ENCODE results near the gene ITGA5.

ITGA5 gene

GRCh38 chr12:54443446-54443845 is 24.4 kb upstream of the ITGA5 start:
- Histone ChIP-seq H3K36me3 (ENCODE audit: control insufficient read depth in 1 of 2, insufficient read depth in 2 of 2, low read length in 2 of 2) (no peaks in the 10 kb centered on the region), H3K4me1 (ENCODE audit: control insufficient read depth in 1 of 2, insufficient read depth in 2 of 2, low read length in 2 of 2) (peaks cover 0 to 23% of the 10 kb centered on the region in 2 donors), H3K27ac (ENCODE audit: low read length) (no peak overlapping the region), H3K27me3 (ENCODE audit: low read depth, low read length) (no peaks in the 10 kb centered on the region), H3K4me3 (ENCODE audit: low read depth in 1 of 2, low read length in 2 of 2) (no peak overlapping the region), H3K9me3 (ENCODE audit: control insufficient read depth in 1 of 2, low read length in 2 of 2) (no peaks in the 10 kb centered on the region)

GRCh38 chr12:54442961-54443360 is 23.9 kb upstream of the ITGA5 start:
- Histone ChIP-seq H3K27ac (ENCODE audit: low read length) (no peak overlapping the region), H3K27me3 (ENCODE audit: low read depth, low read length) (no peaks in the 10 kb centered on the region), H3K4me3 (ENCODE audit: low read depth in 1 of 2, low read length in 2 of 2) (no peak overlapping the region), H3K4me1 (ENCODE audit: control insufficient read depth in 1 of 2, insufficient read depth in 2 of 2, low read length in 2 of 2) (peaks cover 0 to 23% of the 10 kb centered on the region in 2 donors), H3K36me3 (ENCODE audit: control insufficient read depth in 1 of 2, insufficient read depth in 2 of 2, low read length in 2 of 2) (no peaks in the 10 kb centered on the region), H3K9me3 (ENCODE audit: control insufficient read depth in 1 of 2, low read length in 2 of 2) (no peaks in the 10 kb centered on the region)

DNA sequence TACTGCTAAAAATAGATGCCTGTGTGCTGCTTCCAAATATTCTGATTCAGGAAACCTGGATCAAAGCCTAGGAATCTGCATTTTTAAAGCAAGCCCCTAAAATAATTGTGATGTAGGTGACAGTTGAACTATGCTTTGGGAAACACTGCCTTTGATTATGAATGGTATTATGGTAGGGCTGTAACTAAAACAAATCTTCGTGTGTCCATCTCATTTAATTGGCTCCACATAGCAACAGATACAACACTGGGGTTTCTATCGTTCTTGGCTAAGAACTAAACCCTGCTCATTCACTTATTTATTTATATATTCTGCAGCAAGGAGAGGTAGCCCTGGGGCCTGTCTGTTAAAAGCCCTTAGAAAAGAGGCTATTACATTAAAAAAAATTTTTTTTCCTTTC is 23.0 kb upstream of the ITGA5 start:
- Histone ChIP-seq H3K27ac (ENCODE audit: low read length) (no peak overlapping the region), H3K4me3 (ENCODE audit: low read depth in 1 of 2, low read length in 2 of 2) (no peak overlapping the region), H3K9me3 (ENCODE audit: control insufficient read depth in 1 of 2, low read length in 2 of 2) (no peaks in the 10 kb centered on the region), H3K4me1 (ENCODE audit: control insufficient read depth in 1 of 2, insufficient read depth in 2 of 2, low read length in 2 of 2) (peaks cover 0 to 23% of the 10 kb centered on the region in 2 donors), H3K36me3 (ENCODE audit: control insufficient read depth in 1 of 2, insufficient read depth in 2 of 2, low read length in 2 of 2) (no peaks in the 10 kb centered on the region), H3K27me3 (ENCODE audit: low read depth, low read length) (no peaks in the 10 kb centered on the region)

DNA sequence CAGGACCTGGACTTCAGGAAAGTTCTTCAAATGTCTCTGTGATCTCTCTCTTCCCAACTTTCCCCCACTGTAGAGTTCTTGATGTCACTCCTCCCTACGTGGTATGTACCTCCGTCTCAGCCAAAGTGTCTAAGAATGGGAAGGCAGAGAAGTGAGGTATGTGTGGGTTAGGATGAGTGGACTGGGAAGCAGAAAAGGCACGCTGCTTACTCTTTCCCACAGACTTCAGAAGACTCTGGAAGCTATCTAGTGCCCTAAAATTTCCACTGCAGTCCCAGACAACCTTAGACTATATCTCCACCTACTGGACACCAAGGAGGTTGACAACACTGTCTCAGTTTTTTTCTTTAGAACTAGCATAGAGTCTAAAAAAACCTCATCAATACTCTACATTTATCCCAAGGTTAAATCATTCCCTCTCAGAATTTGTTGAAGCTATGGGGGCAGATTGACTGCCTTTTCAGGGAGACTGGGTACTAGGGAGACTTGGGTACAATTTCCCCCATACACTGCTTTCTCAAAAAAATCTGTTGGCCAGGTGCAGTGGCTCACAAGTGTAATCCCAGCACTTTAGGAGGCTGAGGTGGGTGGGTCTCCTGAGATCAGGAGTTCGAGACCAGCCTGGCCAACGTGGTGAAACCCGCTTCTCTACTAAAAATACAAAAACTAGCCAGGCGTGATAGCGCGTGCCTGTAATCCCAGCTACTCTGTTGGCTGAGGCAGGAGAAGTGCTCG is 20.6 kb upstream of the ITGA5 start:
- no peak overlapping the region for H3K27ac ChIP-seq (ENCODE audit: low read length)
- no peaks in the 10 kb centered on the region for H3K9me3 ChIP-seq (ENCODE audit: control insufficient read depth in 1 of 2, low read length in 2 of 2)
- H3K36me3 ChIP-seq (ENCODE audit: control insufficient read depth in 1 of 2, insufficient read depth in 2 of 2, low read length in 2 of 2): no peaks in the 10 kb centered on the region

GRCh38 chr12:54439096-54439495 is 20.0 kb upstream of the ITGA5 start:
- H3K27ac ChIP-seq (ENCODE audit: low read length): no peak overlapping the region
- H3K36me3 ChIP-seq (ENCODE audit: control insufficient read depth in 1 of 2, insufficient read depth in 2 of 2, low read length in 2 of 2): no peaks in the 10 kb centered on the region
- H3K4me3 ChIP-seq (ENCODE audit: low read depth in 1 of 2, low read length in 2 of 2): no peak overlapping the region
- H3K4me1 ChIP-seq (ENCODE audit: control insufficient read depth in 1 of 2, insufficient read depth in 2 of 2, low read length in 2 of 2): peaks cover 0 to 23% of the 10 kb centered on the region in 2 donors
- no peaks in the 10 kb centered on the region for H3K9me3 ChIP-seq (ENCODE audit: control insufficient read depth in 1 of 2, low read length in 2 of 2)
- H3K27me3 ChIP-seq (ENCODE audit: low read depth, low read length): no peaks in the 10 kb centered on the region

More for the DNA sequence above, 20.6 kb upstream of the ITGA5 start:
- Histone ChIP-seq H3K27me3 (ENCODE audit: low read depth, low read length) (no peaks in the 10 kb centered on the region), H3K4me3 (ENCODE audit: low read depth in 1 of 2, low read length in 2 of 2) (no peak overlapping the region), H3K4me1 (ENCODE audit: control insufficient read depth in 1 of 2, insufficient read depth in 2 of 2, low read length in 2 of 2) (peaks cover 0 to 23% of the 10 kb centered on the region in 2 donors)

DNA sequence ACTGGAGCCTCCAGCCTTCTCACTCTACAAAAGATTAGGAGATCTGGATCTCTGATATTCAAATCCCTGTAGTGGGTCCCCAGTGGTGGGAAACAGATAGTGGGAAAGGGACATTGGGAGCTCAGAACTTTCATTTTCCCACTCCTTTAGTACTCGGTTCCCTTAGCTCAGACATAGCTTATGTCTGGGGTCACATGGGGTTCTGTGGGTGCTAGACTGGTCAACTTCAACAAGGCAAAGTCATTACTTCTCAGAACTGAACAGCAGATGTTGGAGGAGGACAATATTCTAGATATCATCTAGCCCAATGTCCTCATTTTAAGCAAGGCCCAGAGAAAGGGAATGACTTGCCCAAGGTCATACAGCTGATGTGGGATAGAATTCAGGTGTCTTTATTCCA is 19.5 kb upstream of the ITGA5 start:
- H3K36me3 ChIP-seq (ENCODE audit: control insufficient read depth in 1 of 2, insufficient read depth in 2 of 2, low read length in 2 of 2): no peaks in the 10 kb centered on the region
- no peaks in the 10 kb centered on the region for H3K27me3 ChIP-seq (ENCODE audit: low read depth, low read length)
- no peak overlapping the region for H3K27ac ChIP-seq (ENCODE audit: low read length)
- no peaks in the 10 kb centered on the region for H3K9me3 ChIP-seq (ENCODE audit: control insufficient read depth in 1 of 2, low read length in 2 of 2)
- no peak overlapping the region for H3K4me3 ChIP-seq (ENCODE audit: low read depth in 1 of 2, low read length in 2 of 2)
- peaks cover 0 to 23% of the 10 kb centered on the region in 2 donors for H3K4me1 ChIP-seq (ENCODE audit: control insufficient read depth in 1 of 2, insufficient read depth in 2 of 2, low read length in 2 of 2)

- peaks cover 0 to 16% of the 10 kb centered on the region in 2 donors for H3K4me1 ChIP-seq (ENCODE audit: control insufficient read depth in 1 of 2, insufficient read depth in 2 of 2, low read length in 2 of 2)
- H3K27ac ChIP-seq (ENCODE audit: low read length): no peak overlapping the region
Observed at GRCh38 chr12:54437697-54438096, 18.6 kb upstream of the ITGA5 start.

DNA sequence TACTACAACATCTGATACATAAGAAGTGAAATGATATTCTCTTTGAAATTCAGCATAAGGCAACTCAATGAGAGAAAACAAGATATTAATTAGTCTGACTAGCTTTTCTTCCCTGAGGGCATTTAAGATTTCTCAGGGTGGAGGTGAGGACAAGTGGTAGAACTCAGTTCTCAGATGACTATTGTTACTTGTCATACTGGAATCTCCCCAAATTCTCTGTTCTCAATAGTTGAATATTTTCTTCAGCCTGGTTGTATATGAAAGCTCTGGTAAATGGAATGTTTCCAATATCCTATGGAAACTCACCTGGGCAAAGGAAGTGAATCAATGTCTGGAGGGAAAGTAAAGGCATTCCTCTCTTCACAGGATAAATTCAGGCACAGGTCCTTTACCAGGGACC is 18.2 kb upstream of the ITGA5 start:
- Histone ChIP-seq H3K27me3 (ENCODE audit: low read depth, low read length) (no peaks in the 10 kb centered on the region), H3K36me3 (ENCODE audit: control insufficient read depth in 1 of 2, insufficient read depth in 2 of 2, low read length in 2 of 2) (no peaks in the 10 kb centered on the region), H3K4me3 (ENCODE audit: low read depth in 1 of 2, low read length in 2 of 2) (no peak overlapping the region), H3K27ac (ENCODE audit: low read length) (no peak overlapping the region), H3K4me1 (ENCODE audit: control insufficient read depth in 1 of 2, insufficient read depth in 2 of 2, low read length in 2 of 2) (peaks cover 0 to 11% of the 10 kb centered on the region in 2 donors), H3K9me3 (ENCODE audit: control insufficient read depth in 1 of 2, low read length in 2 of 2) (no peaks in the 10 kb centered on the region)

More at GRCh38 chr12:54437697-54438096, 18.6 kb upstream of the ITGA5 start:
- no peak overlapping the region for H3K4me3 ChIP-seq (ENCODE audit: low read depth in 1 of 2, low read length in 2 of 2)
- H3K9me3 ChIP-seq (ENCODE audit: control insufficient read depth in 1 of 2, low read length in 2 of 2): no peaks in the 10 kb centered on the region
- no peaks in the 10 kb centered on the region for H3K27me3 ChIP-seq (ENCODE audit: low read depth, low read length)
- no peaks in the 10 kb centered on the region for H3K36me3 ChIP-seq (ENCODE audit: control insufficient read depth in 1 of 2, insufficient read depth in 2 of 2, low read length in 2 of 2)

DNA sequence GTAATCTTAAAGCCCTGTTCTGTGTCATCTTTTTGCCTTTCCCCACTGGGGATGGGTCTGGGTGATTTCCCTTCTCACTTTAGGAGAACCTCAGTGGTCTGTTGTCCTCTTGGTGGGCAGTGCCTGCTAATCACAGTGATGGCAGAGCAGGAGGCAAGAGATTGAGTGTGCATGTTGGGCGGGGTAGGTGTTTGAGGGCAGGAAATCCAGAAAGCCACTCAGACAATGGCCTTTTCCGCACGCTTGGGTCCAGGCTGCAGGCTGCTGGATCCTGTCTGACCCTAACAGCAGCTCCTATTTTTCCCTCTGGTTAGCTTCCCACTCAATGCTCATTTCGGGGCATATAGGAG is 13.7 kb upstream of the ITGA5 start:
- H3K27me3 ChIP-seq (ENCODE audit: low read depth, low read length): no peaks in the 10 kb centered on the region
- no peaks in the 10 kb centered on the region for H3K9me3 ChIP-seq (ENCODE audit: control insufficient read depth in 1 of 2, low read length in 2 of 2)
- H3K4me1 ChIP-seq (ENCODE audit: control insufficient read depth in 1 of 2, insufficient read depth in 2 of 2, low read length in 2 of 2): peaks cover 9 to 20% of the 10 kb centered on the region in 2 donors
- H3K27ac ChIP-seq (ENCODE audit: low read length): peak overlapping the region; percentile 60
- no peak overlapping the region for H3K4me3 ChIP-seq (ENCODE audit: low read depth in 1 of 2, low read length in 2 of 2)
- H3K36me3 ChIP-seq (ENCODE audit: control insufficient read depth in 1 of 2, insufficient read depth in 2 of 2, low read length in 2 of 2): no peaks in the 10 kb centered on the region

DNA sequence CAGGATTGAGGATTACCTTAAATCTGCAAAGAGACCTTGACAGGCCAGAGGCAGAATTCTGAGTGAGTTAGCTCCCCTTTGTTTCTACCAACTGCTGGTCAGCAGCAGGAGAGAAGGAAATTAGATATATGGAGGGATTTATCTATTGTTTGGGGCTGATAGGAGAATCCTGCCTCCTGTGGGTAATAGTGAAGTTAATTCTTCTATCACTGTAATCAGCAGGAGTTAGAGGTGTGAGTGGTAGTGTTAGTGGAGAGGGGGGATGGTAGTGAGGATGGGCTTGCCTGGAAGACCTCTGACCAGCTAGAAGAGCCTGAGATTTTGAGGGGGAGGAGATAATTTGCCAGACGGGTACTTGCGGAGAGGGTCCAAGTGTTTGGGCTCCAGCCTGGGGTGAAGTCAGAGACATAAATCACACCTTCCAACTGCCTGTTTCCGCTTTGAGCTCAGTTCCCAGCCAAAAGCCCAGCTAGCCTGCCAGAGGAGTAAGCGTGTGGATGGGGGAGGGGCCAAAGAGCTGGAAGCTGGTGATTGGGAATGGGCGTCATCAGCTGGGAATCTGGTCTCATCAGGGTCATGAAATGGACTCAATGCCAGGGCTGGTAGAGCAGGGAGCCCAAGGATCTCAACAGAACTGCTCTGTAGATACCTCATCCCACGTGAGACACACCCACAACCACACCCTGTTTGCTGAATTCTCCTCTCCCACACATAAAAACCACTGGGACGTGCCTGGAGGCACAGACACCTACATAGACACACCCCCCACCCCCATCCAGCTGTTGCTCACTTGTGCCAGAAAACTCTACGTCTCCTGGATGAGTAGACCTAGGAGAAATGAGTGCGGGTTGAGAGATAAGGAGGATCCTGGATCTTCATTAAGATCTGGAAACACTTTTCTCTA is 13.1 kb upstream of the ITGA5 start:
- H3K27ac ChIP-seq (ENCODE audit: low read length): peak overlapping the region; percentile 82

GRCh38 chr12:54430471-54431069 is 11.5 kb upstream of the ITGA5 start:
- H3K9me3 ChIP-seq (ENCODE audit: control insufficient read depth in 1 of 2, low read length in 2 of 2): no peaks in the 10 kb centered on the region
- H3K36me3 ChIP-seq (ENCODE audit: control insufficient read depth in 1 of 2, insufficient read depth in 2 of 2, low read length in 2 of 2): no peaks in the 10 kb centered on the region
- peak overlapping the region; percentile 89 for H3K27ac ChIP-seq (ENCODE audit: low read length)
- no peaks in the 10 kb centered on the region for H3K27me3 ChIP-seq (ENCODE audit: low read depth, low read length)
- peak overlapping the region in 1 of 2 donors; percentile 44 for H3K4me3 ChIP-seq (ENCODE audit: low read depth in 1 of 2, low read length in 2 of 2)
- peaks cover 9 to 31% of the 10 kb centered on the region in 2 donors for H3K4me1 ChIP-seq (ENCODE audit: control insufficient read depth in 1 of 2, insufficient read depth in 2 of 2, low read length in 2 of 2)

More for the DNA sequence above, 13.1 kb upstream of the ITGA5 start:
- Histone ChIP-seq H3K27me3 (ENCODE audit: low read depth, low read length) (no peaks in the 10 kb centered on the region), H3K36me3 (ENCODE audit: control insufficient read depth in 1 of 2, insufficient read depth in 2 of 2, low read length in 2 of 2) (no peaks in the 10 kb centered on the region), H3K4me3 (ENCODE audit: low read depth in 1 of 2, low read length in 2 of 2) (peak overlapping the region in 1 of 2 donors; percentile 23), H3K4me1 (ENCODE audit: control insufficient read depth in 1 of 2, insufficient read depth in 2 of 2, low read length in 2 of 2) (peaks cover 9 to 26% of the 10 kb centered on the region in 2 donors), H3K9me3 (ENCODE audit: control insufficient read depth in 1 of 2, low read length in 2 of 2) (no peaks in the 10 kb centered on the region)
